Fibroblast of lung (primary cell): ENCODE results near the gene TENT4A.

ENCODE experiments used
- CTCF ChIP-seq, 2 donors: IDR thresholded peaks in 1 of 2; conservative IDR thresholded peaks in 1 of 2; 1 replicate in 1 of 2; 2 replicates in 1 of 2; pipeline ENCODE4 v1.5.1; 2011 to 2012; ENCODE audit warnings: low read length in 2 of 2, control low read depth in 1 of 2, inconsistent platforms in 1 of 2, low read depth in 1 of 2, mild to moderate bottlenecking in 1 of 2
- EZH2 ChIP-seq: IDR thresholded peaks from 2 replicates; pipeline ENCODE4 v1.5.1; 2012; ENCODE audit warnings: low read length, control low read depth, mild to moderate bottlenecking; ENCODE audit errors: missing control alignments

GRCh38 chr5:6724321-6724929 is 11.2 kb downstream of the TENT4A start:
- TF ChIP-seq EZH2 (no peak), CTCF (conservative IDR thresholded peaks at IDR 0.05 in 1 of 2, IDR thresholded peaks at IDR 0.05 in 1 of 2; ENCODE audit: low read depth in 1 of 2, low read length in 2 of 2) (no peak)
